Posterior cingulate gyrus (tissue), 11 donors: ENCODE measurements around the gene BCAT1.
"Not testable (repeated sequence)": the region's sequence is repeated elsewhere in the genome, so short reads cannot be mapped to it uniquely, and the experiment has no call there.

Experiments used
- DNase-seq, 10 donors: peaks; one replicate each; pipeline versions ENCODE4 v3.0.0 to v3.0.0-alpha.2; 2020 to 2021; ENCODE audit warnings: mixed read lengths in 3 of 10
- intact Hi-C: fragments of 100-400 bp; cut with DNase I; formaldehyde crosslinking; loops from one replicate; pipeline ENCODE4 v1.15.1; 2023

Gene BCAT1

GRCh38 chr12:24929953-24930352 lies 18.9 kb downstream of the BCAT1 start:
- intact Hi-C loops: no loop called here

GRCh38 chr12:24928533-24929306 lies 20.2 kb downstream of the BCAT1 start:
- DNase-seq, intact Hi-C loops: not testable (repeated sequence)

More at GRCh38 chr12:24929953-24930352, 18.9 kb downstream of the BCAT1 start:
- no peak for DNase-seq

- intact Hi-C loops: no loop called here
- no peak for DNase-seq
Observed at GRCh38 chr12:24928131-24928530, 20.8 kb downstream of the BCAT1 start.

GRCh38 chr12:24926080-24926479 lies 22.8 kb downstream of the BCAT1 start:
- DNase-seq, intact Hi-C loops: not testable (repeated sequence)

GRCh38 chr12:24922090-24922489 lies 26.8 kb downstream of the BCAT1 start:
- intact Hi-C loops: no loop called here
- DNase-seq: no peak

- no peak for DNase-seq
- intact Hi-C loops: no loop called here
Observed at GRCh38 chr12:24921251-24922038, 27.5 kb downstream of the BCAT1 start.

- no peak for DNase-seq
- intact Hi-C loops: no loop called here
Observed at GRCh38 chr12:24920141-24920540, 28.8 kb downstream of the BCAT1 start.

- no peak for DNase-seq
- intact Hi-C loops: no loop called here
Observed at GRCh38 chr12:24919346-24920001, 29.4 kb downstream of the BCAT1 start.

- intact Hi-C loops: no loop called here
- no peak for DNase-seq
Observed at GRCh38 chr12:24918596-24918995, 30.3 kb downstream of the BCAT1 start.

- intact Hi-C loops: no loop called here
- no peak for DNase-seq
Observed at GRCh38 chr12:24915501-24915900, 33.4 kb downstream of the BCAT1 start.

- intact Hi-C loops: no loop called here
- no peak for DNase-seq
Observed at GRCh38 chr12:24913953-24914352, 34.9 kb downstream of the BCAT1 start.

GRCh38 chr12:24913130-24913529 lies 35.8 kb downstream of the BCAT1 start:
- intact Hi-C loops: no loop called here
- no peak for DNase-seq

- no peak for DNase-seq
- intact Hi-C loops: no loop called here
Observed at GRCh38 chr12:24911271-24911791, 37.6 kb downstream of the BCAT1 start.

GRCh38 chr12:24910192-24910591 lies 38.7 kb downstream of the BCAT1 start:
- DNase-seq, intact Hi-C loops: not testable (repeated sequence)

- DNase-seq: no peak
- intact Hi-C loops: no loop called here
Observed at GRCh38 chr12:24909667-24910066, 39.2 kb downstream of the BCAT1 start.

- intact Hi-C loops: no loop called here
- no peak for DNase-seq
Observed at GRCh38 chr12:24907464-24907863, 41.4 kb downstream of the BCAT1 start.

- intact Hi-C loops: no loop called here
- no peak for DNase-seq
Observed at GRCh38 chr12:24906141-24906540, 42.8 kb downstream of the BCAT1 start.

- DNase-seq: no peak
- intact Hi-C loops: no loop called here
Observed at GRCh38 chr12:24905431-24905830, 43.5 kb downstream of the BCAT1 start.

GRCh38 chr12:24904871-24905270 lies 44.0 kb downstream of the BCAT1 start:
- intact Hi-C loops: no loop called here
- DNase-seq: no peak

GRCh38 chr12:24903329-24904088 lies 45.4 kb downstream of the BCAT1 start:
- DNase-seq: peak in 6 of 10 donors; percentile 29 to 86 (median 37)

More at GRCh38 chr12:24903329-24904088, 45.4 kb downstream of the BCAT1 start:
- intact Hi-C loops: no loop called here
